ENCODE results near the gene ZNF200. TPM values are rescaled to one million over a fixed set of nuclear protein-coding genes. Genes with fewer than 3 reads are reported as not detected.

Gene ZNF200
- total and polyA plus RNA-seq, 2 of the 13 experiments (the other 11 are each of a cell fraction or from before 2014, with no cell fraction given), result 3.5 to 16.5 TPM

DNA sequence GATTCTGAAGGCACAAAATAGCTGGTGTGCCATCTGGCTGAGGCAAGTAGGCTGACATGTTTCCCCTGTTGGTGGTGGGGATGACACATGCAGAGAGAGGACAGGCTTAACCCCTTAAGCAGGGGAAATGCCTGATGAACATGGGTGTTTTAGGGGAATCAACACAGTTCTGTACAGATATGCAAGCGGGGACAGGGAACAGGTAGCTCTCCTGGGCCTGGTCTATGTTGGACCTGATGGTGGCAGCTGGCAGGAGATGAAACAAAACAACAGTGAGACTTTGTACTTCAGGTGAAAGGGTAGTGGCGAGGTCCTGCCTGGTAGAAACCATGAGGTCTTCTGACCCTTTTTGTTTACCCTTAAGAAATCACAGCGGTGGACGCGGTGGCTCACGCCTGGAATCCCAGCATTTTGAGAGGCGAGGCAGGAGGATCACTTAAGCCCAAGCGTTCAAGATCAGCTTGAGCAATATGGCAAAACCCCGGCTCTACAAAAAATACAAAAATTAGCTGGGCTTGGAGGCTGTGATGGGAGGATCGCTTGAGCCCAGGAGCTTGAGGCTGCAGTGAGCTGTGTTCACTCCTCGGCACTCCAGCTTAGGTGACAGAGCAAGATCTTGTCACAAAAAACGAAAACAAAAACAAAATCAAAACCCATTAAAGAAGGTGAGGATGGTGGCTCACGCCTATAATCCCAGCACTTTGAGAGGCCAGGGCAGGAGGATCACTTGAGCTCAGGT is 36.5 kb downstream of the ZNF200 start (continued):
- no peak for TF ChIP-seq MLLT10 (CRISPR knock-in tag; IDR thresholded peaks at IDR 0.05)
- peak; percentile 37; the same call in 1 of the 2 replicates for TF ChIP-seq ZNF782 (CRISPR knock-in tag; IDR thresholded peaks at IDR 0.05; ENCODE audit: borderline replicate concordance)
- TF ChIP-seq ESRRA (CRISPR knock-in tag; IDR thresholded peaks at IDR 0.05; ENCODE audit: low read depth), result 0 out of 2 replicates have a peak, but pooled peaks have one; percentile 50
- TF ChIP-seq NR2C2 (CRISPR knock-in tag; IDR thresholded peaks at IDR 0.05; ENCODE audit: borderline replicate concordance), result peak; percentile 53; the same call in 1 of the 2 replicates
- peak; percentile 71 for TF ChIP-seq FOXC1 (CRISPR knock-in tag; IDR thresholded peaks at IDR 0.05; ENCODE audit: borderline replicate concordance)
- no peak for TF ChIP-seq RNF2 (conservative IDR thresholded peaks at IDR 0.05; ENCODE audit: low read depth)
- no peak for TF ChIP-seq CAMTA2 (CRISPR knock-in tag; IDR thresholded peaks at IDR 0.05; ENCODE audit: borderline replicate concordance)
- TF ChIP-seq RBM39 (IDR thresholded peaks at IDR 0.05; ENCODE audit: low read depth, low read length, poor library complexity, severe bottlenecking), result no peak
- TF ChIP-seq, protein P1, sequence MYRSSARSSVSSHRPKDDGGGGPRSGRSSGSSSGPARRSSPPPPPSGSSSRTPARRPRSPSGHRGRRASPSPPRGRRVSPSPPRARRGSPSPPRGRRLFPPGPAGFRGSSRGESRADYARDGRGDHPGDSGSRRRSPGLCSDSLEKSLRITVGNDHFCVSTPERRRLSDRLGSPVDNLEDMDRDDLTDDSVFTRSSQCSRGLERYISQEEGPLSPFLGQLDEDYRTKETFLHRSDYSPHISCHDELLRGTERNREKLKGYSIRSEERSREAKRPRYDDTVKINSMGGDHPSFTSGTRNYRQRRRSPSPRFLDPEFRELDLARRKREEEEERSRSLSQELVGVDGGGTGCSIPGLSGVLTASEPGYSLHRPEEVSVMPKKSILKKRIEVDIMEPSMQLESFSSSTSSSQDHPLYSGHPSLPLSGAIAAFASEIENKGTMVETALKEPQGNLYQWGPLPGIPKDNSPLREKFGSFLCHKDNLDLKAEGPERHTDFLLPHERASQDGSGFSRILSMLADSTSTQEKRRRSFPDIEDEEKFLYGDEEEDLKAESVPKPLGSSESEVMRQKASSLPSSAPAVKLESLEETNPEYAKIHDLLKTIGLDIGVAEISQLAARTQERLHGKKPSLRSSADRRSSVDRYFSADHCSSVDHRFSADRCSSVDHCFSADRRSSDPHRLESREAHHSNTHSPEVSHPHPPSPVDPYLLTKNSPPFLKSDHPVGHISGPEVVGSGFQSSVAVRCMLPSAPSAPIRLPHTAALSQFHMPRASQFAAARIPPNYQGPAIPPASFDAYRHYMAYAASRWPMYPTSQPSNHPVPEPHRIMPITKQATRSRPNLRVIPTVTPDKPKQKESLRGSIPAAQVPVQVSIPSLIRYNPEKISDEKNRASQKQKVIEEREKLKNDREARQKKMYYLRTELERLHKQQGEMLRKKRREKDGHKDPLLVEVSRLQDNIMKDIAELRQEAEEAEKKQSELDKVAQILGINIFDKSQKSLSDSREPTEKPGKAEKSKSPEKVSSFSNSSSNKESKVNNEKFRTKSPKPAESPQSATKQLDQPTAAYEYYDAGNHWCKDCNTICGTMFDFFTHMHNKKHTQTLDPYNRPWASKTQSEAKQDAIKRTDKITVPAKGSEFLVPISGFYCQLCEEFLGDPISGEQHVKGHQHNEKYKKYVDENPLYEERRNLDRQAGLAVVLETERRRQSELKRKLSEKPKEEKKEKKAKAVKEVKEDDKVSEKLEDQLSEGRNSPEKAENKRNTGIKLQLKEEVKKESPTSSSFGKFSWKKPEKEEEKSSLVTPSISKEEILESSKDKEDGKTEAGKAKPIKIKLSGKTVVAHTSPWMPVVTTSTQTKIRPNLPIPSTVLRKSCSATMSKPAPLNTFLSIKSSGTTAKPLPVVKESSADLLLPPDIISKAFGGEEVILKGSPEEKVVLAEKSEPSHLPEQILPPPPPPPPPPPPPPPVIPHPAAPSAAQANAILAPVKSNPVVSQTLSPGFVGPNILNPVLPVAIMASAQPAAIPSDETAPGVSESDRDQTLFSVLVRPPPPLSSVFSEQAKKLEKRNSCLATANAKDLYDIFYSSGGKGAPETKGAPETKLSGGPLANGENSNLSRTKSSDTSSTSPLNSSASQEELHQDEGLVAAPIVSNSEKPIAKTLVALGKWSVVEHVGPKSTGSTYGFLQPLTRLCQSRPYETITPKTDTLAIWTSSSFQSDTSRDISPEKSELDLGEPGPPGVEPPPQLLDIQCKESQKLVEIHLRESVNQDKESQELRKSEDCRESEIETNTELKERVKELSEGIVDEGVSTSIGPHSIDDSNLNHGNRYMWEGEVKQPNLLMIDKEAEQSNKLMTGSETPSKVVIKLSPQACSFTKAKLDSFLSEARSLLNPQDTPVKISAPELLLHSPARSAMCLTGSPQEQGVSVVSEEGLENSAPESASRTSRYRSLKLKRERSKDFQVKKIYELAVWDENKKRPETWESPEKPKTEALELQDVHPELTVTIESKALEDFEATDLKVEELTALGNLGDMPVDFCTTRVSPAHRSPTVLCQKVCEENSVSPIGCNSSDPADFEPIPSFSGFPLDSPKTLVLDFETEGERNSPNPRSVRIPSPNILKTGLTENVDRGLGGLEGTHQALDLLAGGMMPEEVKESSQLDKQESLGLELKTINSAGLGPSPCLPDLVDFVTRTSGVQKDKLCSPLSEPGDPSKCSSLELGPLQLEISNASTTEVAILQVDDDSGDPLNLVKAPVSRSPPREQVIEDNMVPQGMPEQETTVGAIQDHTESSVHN (CRISPR knock-in tag; IDR thresholded peaks at IDR 0.05), result no peak
- no peak for TF ChIP-seq ZNF773 (CRISPR knock-in tag; IDR thresholded peaks at IDR 0.05; ENCODE audit: borderline replicate concordance)
- no peak for TF ChIP-seq BRCA1 (CRISPR knock-in tag; IDR thresholded peaks at IDR 0.05)
- TF ChIP-seq IRX3 (CRISPR knock-in tag; IDR thresholded peaks at IDR 0.05; ENCODE audit: borderline replicate concordance, low read depth), result 0 out of 2 replicates have a peak, but pooled peaks have one; percentile 37
- no peak for TF ChIP-seq SOX6 (IDR thresholded peaks at IDR 0.05)
- TF ChIP-seq SOX6 (CRISPR knock-in tag; IDR thresholded peaks at IDR 0.05), result peak; percentile 76
- 0 out of 2 replicates have a peak, but pooled peaks have one; percentile 29 for TF ChIP-seq POGZ (CRISPR knock-in tag; IDR thresholded peaks at IDR 0.05)
- TF ChIP-seq XRCC5 (optimal IDR thresholded peaks at IDR 0.05; ENCODE audit: low read length), result no peak
- no peak for TF ChIP-seq ZNF451 (CRISPR knock-in tag; IDR thresholded peaks at IDR 0.05)
- TF ChIP-seq NFYC (CRISPR knock-in tag; IDR thresholded peaks at IDR 0.05), result no peak
- TF ChIP-seq, protein P2, sequence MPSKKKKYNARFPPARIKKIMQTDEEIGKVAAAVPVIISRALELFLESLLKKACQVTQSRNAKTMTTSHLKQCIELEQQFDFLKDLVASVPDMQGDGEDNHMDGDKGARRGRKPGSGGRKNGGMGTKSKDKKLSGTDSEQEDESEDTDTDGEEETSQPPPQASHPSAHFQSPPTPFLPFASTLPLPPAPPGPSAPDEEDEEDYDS (CRISPR knock-in tag; IDR thresholded peaks at IDR 0.05), result peak; percentile 52; the same call in 1 of the 2 replicates
- peak; percentile 29 for TF ChIP-seq SKI (IDR thresholded peaks at IDR 0.05; ENCODE audit: partially characterized antibody)
- TF ChIP-seq ERF (CRISPR knock-in tag; IDR thresholded peaks at IDR 0.05), result peak; percentile 72
- 0 out of 2 replicates have a peak, but pooled peaks have one; percentile 21 for TF ChIP-seq ZNF124 (CRISPR knock-in tag; IDR thresholded peaks at IDR 0.05)
- no peak for TF ChIP-seq POLR2AphosphoS2 (IDR thresholded peaks at IDR 0.05; ENCODE audit: low read depth, low read length)

Data from HepG2 (cell line).